Fibroblast of villous mesenchyme (primary cell): Measurements from ENCODE around the gene COL13A1. TPM values are rescaled to one million over a fixed set of nuclear protein-coding genes. Genes with fewer than 3 reads are reported as not detected.

Source experiments
- DNase-seq: peaks from one replicate; pipeline ENCODE4 v3.0.0-alpha.2; 2010; ENCODE audit warnings: low read depth
- H3K4me3 ChIP-seq: 2 replicates; pipeline ENCODE4 v1.5.1; 2011; ENCODE audit warnings: low read depth, mild to moderate bottlenecking, low read length
- total RNA-seq: library from RNA; depleted of rRNA; stranded (reverse); fragments of >200 nt; gene quantifications from 2 replicates; pipeline ENCODE4 v1.2.3, GENCODE V29; 2012
- TF ChIP-seq, protein P1 (sequence below): IDR thresholded peaks from 2 replicates; pipeline ENCODE4 v1.5.1; 2012; ENCODE audit warnings: low read depth, mild to moderate bottlenecking, low read length; ENCODE audit not compliant: insufficient read depth

The COL13A1 gene
- total RNA-seq, 1 donor: 3.5 TPM

DNA sequence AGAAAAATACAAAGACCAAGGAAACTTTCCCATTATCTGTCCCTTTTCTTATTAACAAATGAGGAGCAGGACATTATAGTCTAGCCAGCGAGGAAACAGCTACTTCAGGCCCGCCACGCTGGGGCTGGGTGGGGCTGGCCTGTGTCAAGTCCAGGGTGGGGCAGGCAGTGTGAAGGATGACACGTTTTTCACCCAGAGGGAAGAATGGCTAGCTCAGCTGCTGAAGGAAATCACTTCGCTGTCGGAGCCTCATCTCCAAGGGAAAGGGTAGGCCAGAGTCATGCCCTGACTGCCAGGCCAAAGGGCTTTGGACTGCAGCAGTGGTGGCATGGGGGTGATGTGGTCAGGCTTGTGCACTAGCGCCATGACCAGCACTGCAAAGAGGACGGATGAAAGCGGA is 24.4 kb downstream of the COL13A1 start:
- no peak overlapping the region for H3K4me3 ChIP-seq
- no peak for DNase-seq
- TF ChIP-seq, protein P1, sequence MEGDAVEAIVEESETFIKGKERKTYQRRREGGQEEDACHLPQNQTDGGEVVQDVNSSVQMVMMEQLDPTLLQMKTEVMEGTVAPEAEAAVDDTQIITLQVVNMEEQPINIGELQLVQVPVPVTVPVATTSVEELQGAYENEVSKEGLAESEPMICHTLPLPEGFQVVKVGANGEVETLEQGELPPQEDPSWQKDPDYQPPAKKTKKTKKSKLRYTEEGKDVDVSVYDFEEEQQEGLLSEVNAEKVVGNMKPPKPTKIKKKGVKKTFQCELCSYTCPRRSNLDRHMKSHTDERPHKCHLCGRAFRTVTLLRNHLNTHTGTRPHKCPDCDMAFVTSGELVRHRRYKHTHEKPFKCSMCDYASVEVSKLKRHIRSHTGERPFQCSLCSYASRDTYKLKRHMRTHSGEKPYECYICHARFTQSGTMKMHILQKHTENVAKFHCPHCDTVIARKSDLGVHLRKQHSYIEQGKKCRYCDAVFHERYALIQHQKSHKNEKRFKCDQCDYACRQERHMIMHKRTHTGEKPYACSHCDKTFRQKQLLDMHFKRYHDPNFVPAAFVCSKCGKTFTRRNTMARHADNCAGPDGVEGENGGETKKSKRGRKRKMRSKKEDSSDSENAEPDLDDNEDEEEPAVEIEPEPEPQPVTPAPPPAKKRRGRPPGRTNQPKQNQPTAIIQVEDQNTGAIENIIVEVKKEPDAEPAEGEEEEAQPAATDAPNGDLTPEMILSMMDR: no peak

DNA sequence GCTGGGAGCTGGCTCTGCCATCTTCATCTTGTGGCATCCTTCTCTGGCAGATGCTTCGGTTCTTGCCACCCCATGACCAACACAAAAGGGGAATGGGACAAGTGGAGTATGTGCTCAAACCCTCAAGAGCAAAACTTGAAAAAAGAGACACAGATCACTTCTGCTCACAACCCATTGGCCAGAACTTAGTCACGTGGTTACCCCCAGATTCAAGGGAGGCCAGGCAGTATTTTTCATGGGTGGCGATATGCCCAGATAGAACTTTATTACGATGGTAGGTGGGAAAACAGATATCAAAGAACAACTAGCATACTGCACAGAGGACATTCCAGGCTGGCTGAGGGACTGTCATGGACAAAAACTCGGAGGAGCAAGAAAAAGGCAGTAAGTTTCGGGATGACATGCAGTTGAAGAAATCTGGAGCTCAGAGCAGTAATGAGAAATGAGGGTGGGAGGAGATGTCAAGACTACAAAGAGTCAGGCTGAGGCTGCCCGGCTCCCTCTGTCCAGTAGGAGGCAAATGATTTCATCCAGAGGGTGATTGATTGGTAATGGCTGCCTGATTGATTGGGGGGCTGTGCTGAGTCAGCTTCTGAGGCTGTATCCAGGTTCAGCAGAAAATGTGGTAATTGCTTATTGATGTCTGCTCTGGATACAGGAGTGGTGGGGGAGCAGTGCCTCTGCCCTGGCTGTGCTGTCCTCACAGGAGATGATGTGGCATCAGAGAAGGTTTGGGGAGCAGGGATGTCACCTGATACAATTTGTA is 25.3 kb downstream of the COL13A1 start:
- H3K4me3 ChIP-seq: no peak overlapping the region
- TF ChIP-seq, protein P1: no peak
- no peak for DNase-seq

DNA sequence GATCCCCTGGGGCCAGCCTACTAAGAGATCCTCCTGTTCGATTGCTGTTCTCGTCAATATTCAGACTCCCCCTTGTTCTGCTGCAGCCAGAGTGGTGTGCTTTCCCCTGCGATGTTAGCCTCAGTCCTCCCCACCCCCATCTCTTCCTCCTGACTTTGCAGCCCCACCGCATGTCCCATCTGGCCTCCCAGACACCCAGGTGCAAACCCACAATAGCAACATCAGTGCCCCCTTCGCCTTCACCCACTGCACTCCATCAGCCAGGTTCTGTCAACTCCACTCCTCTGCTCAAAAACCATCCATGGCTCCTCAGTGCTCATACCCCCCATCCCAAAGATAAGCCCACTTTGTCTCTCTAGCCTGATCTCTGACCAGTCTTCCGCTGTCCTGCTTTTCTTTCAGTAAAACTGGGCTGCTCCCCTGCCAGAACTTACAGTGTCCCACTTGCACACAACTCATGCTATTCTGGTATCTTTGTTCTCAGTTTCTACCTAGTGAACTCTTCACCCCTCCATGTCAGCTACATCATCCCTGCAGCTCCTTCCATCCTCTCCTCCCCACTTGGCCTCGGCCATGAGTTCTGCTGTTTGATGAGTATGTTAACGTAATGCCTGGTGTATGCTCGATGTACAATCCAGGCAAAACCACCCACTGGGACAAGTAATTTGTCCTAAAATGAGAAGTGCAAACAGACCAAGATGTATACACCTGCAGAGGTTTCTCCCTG is 26.6 kb downstream of the COL13A1 start:
- TF ChIP-seq, protein P1: no peak
- DNase-seq: no peak
- H3K4me3 ChIP-seq: no peak overlapping the region

DNA sequence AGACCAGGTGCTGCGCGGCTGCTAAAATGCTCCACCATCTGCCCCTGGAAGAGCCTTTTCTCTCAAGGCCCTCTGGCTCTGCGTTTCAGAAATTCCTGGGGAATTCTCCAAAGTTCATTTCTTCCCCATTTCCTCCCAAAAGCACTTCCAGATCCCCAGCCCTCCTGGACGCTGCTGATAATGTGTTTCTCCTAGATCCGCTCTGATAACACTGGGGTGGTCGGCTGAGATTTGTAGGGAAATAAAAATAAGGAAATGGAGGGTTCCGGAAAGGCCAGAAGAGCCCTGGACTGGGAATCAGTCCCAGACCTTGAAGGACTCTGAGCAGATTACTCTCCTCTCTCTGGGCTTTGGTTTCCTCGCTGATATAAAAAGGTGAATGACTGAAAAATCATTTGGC is 28.1 kb downstream of the COL13A1 start:
- DNase-seq: no peak
- TF ChIP-seq, protein P1: no peak
- H3K4me3 ChIP-seq: no peak overlapping the region

DNA sequence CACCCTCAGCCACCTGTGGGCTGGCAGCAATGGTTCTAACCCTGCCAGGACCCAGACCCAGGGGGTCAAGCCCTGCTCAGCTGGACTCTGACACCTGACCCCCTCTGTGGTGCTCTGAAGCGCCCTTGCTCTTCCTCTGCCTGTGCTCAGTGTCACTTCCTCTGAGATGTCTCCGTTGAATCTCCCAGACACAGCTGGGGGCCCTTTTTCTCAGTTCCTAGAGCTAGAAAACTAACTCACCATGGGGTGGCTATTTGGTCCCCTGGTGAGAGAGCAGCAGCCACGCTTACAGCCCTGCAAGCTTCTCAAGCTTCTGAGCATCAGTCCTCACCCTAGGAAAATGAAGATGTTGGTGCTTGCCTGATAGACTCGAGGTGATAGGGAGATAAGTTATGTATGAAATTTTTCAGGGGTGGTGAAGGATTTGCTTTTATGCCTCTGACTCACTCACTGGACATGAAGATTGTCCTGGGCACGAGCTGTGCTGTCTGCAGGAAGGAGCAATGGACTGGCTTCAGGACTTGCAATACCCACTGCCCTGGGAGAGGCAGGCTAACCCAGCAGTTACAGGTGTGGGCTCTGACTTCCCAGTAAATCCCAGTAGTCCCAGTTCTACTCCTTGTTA is 29.6 kb downstream of the COL13A1 start:
- TF ChIP-seq, protein P1: no peak
- no peak overlapping the region for H3K4me3 ChIP-seq
- no peak for DNase-seq

DNA sequence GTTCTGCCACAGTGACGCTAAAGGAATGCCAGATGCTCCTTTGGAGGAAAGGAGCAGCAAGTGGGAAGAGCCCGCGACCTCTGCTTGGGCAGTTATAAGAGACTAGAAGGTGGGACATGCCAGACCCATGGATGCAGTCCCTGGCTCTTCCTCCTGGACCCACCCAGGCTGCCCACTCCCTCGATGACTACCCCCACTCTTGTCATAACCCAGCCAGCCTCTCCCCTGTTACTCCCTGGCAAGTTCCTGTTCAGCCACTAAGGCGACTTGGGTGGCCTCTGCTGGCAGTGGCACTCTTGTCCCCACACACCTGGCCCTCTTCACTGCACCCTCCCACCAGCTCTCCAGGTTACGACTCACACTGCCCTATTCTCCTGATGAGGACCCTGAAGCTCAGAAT is 33.5 kb downstream of the COL13A1 start:
- no peak overlapping the region for H3K4me3 ChIP-seq
- TF ChIP-seq, protein P1: no peak
- DNase-seq: no peak
